HepG2 (cell line): ENCODE results near the gene SYNJ2. TPM values are rescaled to one million over a fixed set of nuclear protein-coding genes. Genes with fewer than 3 reads are reported as not detected.

Experiments
- AFF4 ChIP-seq: sonication (generic); formaldehyde crosslinking; IDR thresholded peaks from 2 replicates; pipeline ENCODE4 v1.4.0; 2020; ENCODE audit warnings: missing genetic modification reagents
- ELF3 ChIP-seq: IDR thresholded peaks from 2 replicates; pipeline ENCODE4 v1.6.1; 2016; ENCODE audit warnings: missing genetic modification reagents, missing compliant biosample characterization
- GLMP ChIP-seq: sonication (generic); formaldehyde crosslinking; IDR thresholded peaks from 2 replicates; pipeline ENCODE4 v1.9.0; 2021; ENCODE audit warnings: missing genetic modification reagents, mild to moderate bottlenecking, borderline replicate concordance
- GTF3A ChIP-seq: sonication (generic); formaldehyde crosslinking; conservative IDR thresholded peaks from 2 replicates; pipeline ENCODE4 v1.4.0; 2020; ENCODE audit warnings: mild to moderate bottlenecking, missing genetic modification reagents
- HDAC2 ChIP-seq: sonication (generic); formaldehyde crosslinking; IDR thresholded peaks from 2 replicates; pipeline ENCODE4 v1.4.0; 2020; ENCODE audit warnings: missing genetic modification reagents
- HNF4G ChIP-seq, 2 experiments: sonication (generic) in 1 of 2; formaldehyde crosslinking in 1 of 2; IDR thresholded peaks; 2 replicates each; pipeline versions ENCODE4 v1.4.0 to v1.6.1; 2011 to 2020; ENCODE audit warnings: borderline replicate concordance in 2 of 2, low read depth in 2 of 2, mild to moderate bottlenecking in 2 of 2, low read length in 1 of 2, missing genetic modification reagents in 1 of 2, moderate library complexity in 1 of 2
- MTA1 ChIP-seq: sonication (generic); formaldehyde crosslinking; IDR thresholded peaks from 2 replicates; pipeline ENCODE4 v1.4.0; 2020; ENCODE audit warnings: missing genetic modification reagents, mild to moderate bottlenecking, borderline replicate concordance
- MTF2 ChIP-seq: sonication (generic); formaldehyde crosslinking; IDR thresholded peaks from 2 replicates; pipeline ENCODE4 v1.5.0; 2020; ENCODE audit warnings: missing genetic modification reagents, borderline replicate concordance
- MYC ChIP-seq: sonication (generic); formaldehyde crosslinking; IDR thresholded peaks from 2 replicates; pipeline ENCODE4 v1.9.0; 2021; ENCODE audit warnings: missing genetic modification reagents, borderline replicate concordance
- NFAT5 ChIP-seq: sonication (generic); formaldehyde crosslinking; IDR thresholded peaks from 2 replicates; pipeline ENCODE4 v1.4.0; 2020; ENCODE audit warnings: missing genetic modification reagents
- PCBP1 ChIP-seq: fragments of 200-400 bp; formaldehyde crosslinking; IDR thresholded peaks from 2 replicates; pipeline ENCODE4 v1.6.1; 2017; ENCODE audit warnings: mild to moderate bottlenecking, low read depth, low read length, borderline replicate concordance
- POLR2G ChIP-seq: fragments of 200-400 bp; formaldehyde crosslinking; IDR thresholded peaks from 2 replicates; pipeline ENCODE4 v1.6.1; 2018; ENCODE audit warnings: mild to moderate bottlenecking, low read depth, low read length, moderate library complexity
- ZBTB33 ChIP-seq: sonication (generic); formaldehyde crosslinking; IDR thresholded peaks from 2 replicates; pipeline ENCODE4 v1.4.0; 2020; ENCODE audit warnings: missing genetic modification reagents
- ZMYM3 ChIP-seq: sonication (generic); formaldehyde crosslinking; IDR thresholded peaks from 2 replicates; pipeline ENCODE4 v1.5.1; 2020; ENCODE audit warnings: mild to moderate bottlenecking, missing genetic modification reagents
- ZNF333 ChIP-seq: sonication (generic); formaldehyde crosslinking; IDR thresholded peaks from 2 replicates; pipeline ENCODE4 v1.4.0; 2020; ENCODE audit warnings: mild to moderate bottlenecking, missing genetic modification reagents, borderline replicate concordance
- polyA plus RNA-seq, 8 experiments: library from polyadenylated mRNA; depleted of rRNA in 3 of 8; stranded (reverse) in 7 of 8; unstranded in 1 of 8; fragments of >200 nt; fragmentation: Illumina TruSeq in 4 of 8; extraction: Trizol in 4 of 8; gene quantifications; 2 replicates each; pipeline versions ENCODE4 v1.2.1 to v1.2.3, GENCODE V29; 2011 to 2016; ENCODE audit warnings: low read depth in 4 of 8, missing spikeins in 1 of 8, mixed read lengths in 1 of 8; ENCODE audit not compliant: insufficient read depth in 1 of 8
- total RNA-seq, 5 experiments: library from RNA; depleted of rRNA; stranded (reverse); fragments of >200 nt; fragmentation: Illumina TruSeq; extraction: Trizol; gene quantifications; 2 replicates each; pipeline ENCODE4 v1.2.3, GENCODE V29; 2016; ENCODE audit warnings: low read depth in 1 of 5

Gene SYNJ2
- total and polyA plus RNA-seq, 2 of the 13 experiments (the other 11 are each of a cell fraction or from before 2014, with no cell fraction given): 39.1 to 57.6 TPM

GRCh38 chr6:157982102-157982562 is 469 bp downstream of the SYNJ2 start (continued):
- no peak for TF ChIP-seq HNF4G (IDR thresholded peaks at IDR 0.05; ENCODE audit: borderline replicate concordance, low read depth, low read length)
- no peak for TF ChIP-seq HNF4G (CRISPR knock-in tag; IDR thresholded peaks at IDR 0.05; ENCODE audit: borderline replicate concordance, low read depth)
- TF ChIP-seq GTF3A (CRISPR knock-in tag): no peak
- no peak for TF ChIP-seq GLMP (CRISPR knock-in tag)
- TF ChIP-seq ZMYM3 (CRISPR knock-in tag): no peak
- no peak for TF ChIP-seq MTA1 (CRISPR knock-in tag)
- TF ChIP-seq POLR2G: no peak; the same call in 1 of the 2 replicates
- TF ChIP-seq ELF3: 0 out of 2 replicates have a peak, but pooled peaks have one; percentile 0
- no peak for TF ChIP-seq MTF2 (CRISPR knock-in tag)
- TF ChIP-seq MYC (CRISPR knock-in tag): no peak
- no peak for TF ChIP-seq ZBTB33 (CRISPR knock-in tag)
- no peak for TF ChIP-seq NFAT5
- no peak for TF ChIP-seq HDAC2 (CRISPR knock-in tag)
- no peak; the same call in 1 of the 2 replicates for TF ChIP-seq ZNF333 (CRISPR knock-in tag)
- no peak for TF ChIP-seq PCBP1
- no peak for TF ChIP-seq AFF4 (CRISPR knock-in tag)
